ENCODE measurements around the gene TMEM219. TPM values are rescaled to one million over a fixed set of nuclear protein-coding genes. Genes with fewer than 3 reads are reported as not detected.

TMEM219 gene
- total RNA-seq, 6 experiments from 2014 or later = 49.9 to 75.9 (median 57.1) TPM

DNA sequence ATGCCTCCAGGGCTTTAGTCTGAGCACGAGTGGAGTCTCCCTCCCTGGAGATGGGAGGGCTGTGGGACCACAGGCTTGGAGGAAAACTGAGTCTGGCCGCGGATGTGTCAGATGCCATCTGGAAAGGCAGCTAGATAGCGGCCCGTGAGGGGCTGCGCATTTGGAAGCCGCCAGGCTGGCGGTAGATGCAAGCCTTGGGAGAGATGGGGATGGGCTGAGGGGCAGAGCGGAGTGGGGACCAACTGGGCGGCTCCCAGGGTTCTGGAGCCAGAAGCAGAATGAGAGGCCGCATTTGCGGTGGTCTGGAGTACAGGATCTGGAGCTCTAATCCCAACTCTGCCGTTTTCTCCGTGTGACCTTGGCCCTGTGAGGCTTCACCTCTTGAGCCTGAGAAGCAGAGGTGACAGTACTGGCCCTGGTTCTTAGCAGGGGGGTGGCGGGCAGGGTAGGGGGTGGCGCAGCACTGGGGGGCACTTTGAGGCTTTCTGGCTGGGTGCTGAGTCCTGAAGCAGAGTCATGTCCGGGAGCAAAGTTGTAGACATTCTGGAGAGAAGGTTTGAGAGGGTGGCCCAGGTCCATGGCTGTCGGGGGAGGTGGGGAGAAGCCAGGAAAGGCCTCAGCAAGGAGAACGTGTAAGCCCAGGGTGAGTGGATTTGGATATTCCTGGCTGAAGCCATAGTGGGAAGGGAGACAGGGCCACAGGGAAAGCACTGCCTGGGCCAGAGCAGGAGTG, 40.9 kb downstream of the TMEM219 start:
- H3K9me3 ChIP-seq = no peaks in the 10 kb centered on the region
- peaks cover 0 to 3% (median 0%) of the 10 kb centered on the region in 4 donors for H3K36me3 ChIP-seq
- 82% methylated on average over 12 of the region's 19 CpGs for WGBS (ENCODE audit: insufficient coverage, low coverage, low lambda C conversion rate, missing lambda C conversion rate)
- H3K4me3 ChIP-seq = no peak overlapping the region
- no peaks in the 10 kb centered on the region for H3K27me3 ChIP-seq
- ATAC-seq = no peak
- no peaks in the 10 kb centered on the region for H3K4me1 ChIP-seq
- no peak overlapping the region for H3K27ac ChIP-seq
- TF ChIP-seq, protein P1, sequence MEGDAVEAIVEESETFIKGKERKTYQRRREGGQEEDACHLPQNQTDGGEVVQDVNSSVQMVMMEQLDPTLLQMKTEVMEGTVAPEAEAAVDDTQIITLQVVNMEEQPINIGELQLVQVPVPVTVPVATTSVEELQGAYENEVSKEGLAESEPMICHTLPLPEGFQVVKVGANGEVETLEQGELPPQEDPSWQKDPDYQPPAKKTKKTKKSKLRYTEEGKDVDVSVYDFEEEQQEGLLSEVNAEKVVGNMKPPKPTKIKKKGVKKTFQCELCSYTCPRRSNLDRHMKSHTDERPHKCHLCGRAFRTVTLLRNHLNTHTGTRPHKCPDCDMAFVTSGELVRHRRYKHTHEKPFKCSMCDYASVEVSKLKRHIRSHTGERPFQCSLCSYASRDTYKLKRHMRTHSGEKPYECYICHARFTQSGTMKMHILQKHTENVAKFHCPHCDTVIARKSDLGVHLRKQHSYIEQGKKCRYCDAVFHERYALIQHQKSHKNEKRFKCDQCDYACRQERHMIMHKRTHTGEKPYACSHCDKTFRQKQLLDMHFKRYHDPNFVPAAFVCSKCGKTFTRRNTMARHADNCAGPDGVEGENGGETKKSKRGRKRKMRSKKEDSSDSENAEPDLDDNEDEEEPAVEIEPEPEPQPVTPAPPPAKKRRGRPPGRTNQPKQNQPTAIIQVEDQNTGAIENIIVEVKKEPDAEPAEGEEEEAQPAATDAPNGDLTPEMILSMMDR (IDR thresholded peaks at IDR 0.05) = no peak
- no peak for TF ChIP-seq POLR2A (IDR thresholded peaks at IDR 0.05)
- DNase-seq = no peak
- intact Hi-C loops (cut with DNase I) = no loop called here

GRCh38 chr16:30003670-30004423, 42.0 kb downstream of the TMEM219 start:
- no peak for DNase-seq
- H3K27ac ChIP-seq = no peak overlapping the region
- H3K4me3 ChIP-seq = no peak overlapping the region
- no peaks in the 10 kb centered on the region for H3K36me3 ChIP-seq
- ATAC-seq = no peak
- H3K4me1 ChIP-seq = no peaks in the 10 kb centered on the region
- whole genome bisulfite sequencing (ENCODE audit: insufficient coverage, low coverage, low lambda C conversion rate, missing lambda C conversion rate) = 81% methylated on average over 5 of the region's 17 CpGs
- H3K27me3 ChIP-seq = no peaks in the 10 kb centered on the region
- H3K9me3 ChIP-seq = no peaks in the 10 kb centered on the region
- TF ChIP-seq POLR2A (IDR thresholded peaks at IDR 0.05) = no peak
- TF ChIP-seq, protein P1 (IDR thresholded peaks at IDR 0.05) = no peak
- intact Hi-C loops (cut with DNase I) = no loop called here

DNA sequence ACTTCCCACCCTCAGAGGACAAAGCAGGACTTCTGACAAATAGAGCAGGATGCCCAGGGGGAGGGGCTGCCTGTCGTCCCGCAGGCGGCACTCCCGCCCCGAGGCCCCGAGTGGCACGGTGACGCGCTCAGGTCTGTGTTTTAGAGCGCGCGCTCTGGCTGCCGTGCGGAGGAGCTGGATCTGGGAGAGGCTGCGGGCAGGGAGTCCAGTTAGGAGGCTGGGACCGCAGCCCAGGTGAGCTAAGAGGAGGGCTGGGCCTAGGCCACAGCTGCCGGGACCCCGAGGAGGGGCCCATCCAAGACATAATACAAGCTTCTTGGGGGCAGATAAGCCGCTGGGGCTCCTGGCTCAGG, 42.5 kb downstream of the TMEM219 start:
- H3K36me3 ChIP-seq = no peaks in the 10 kb centered on the region
- DNase-seq = no peak
- no peaks in the 10 kb centered on the region for H3K9me3 ChIP-seq
- no peak for ATAC-seq
- H3K4me3 ChIP-seq = no peak overlapping the region
- H3K27me3 ChIP-seq = no peaks in the 10 kb centered on the region
- TF ChIP-seq, protein P1 (IDR thresholded peaks at IDR 0.05) = no peak
- no peak for TF ChIP-seq POLR2A (IDR thresholded peaks at IDR 0.05)
- WGBS (ENCODE audit: insufficient coverage, low coverage, low lambda C conversion rate, missing lambda C conversion rate) = no CpG with 5 or more reads among the region's 19 CpGs
- H3K4me1 ChIP-seq = no peaks in the 10 kb centered on the region
- intact Hi-C loops (cut with DNase I) = no loop called here
- H3K27ac ChIP-seq = no peak overlapping the region

- ATAC-seq = peak; percentile 3 to 44 (median 20)
- intact Hi-C loops (cut with DNase I) = no loop called here
- H3K9me3 ChIP-seq = no peaks in the 10 kb centered on the region
- WGBS (ENCODE audit: insufficient coverage, low coverage, low lambda C conversion rate, missing lambda C conversion rate) = 21% methylated on average over 6 of the region's 11 CpGs
- H3K36me3 ChIP-seq = no peaks in the 10 kb centered on the region
- DNase-seq = no peak
- H3K27ac ChIP-seq = no peak overlapping the region
- H3K4me3 ChIP-seq = no peak overlapping the region
- H3K27me3 ChIP-seq = no peaks in the 10 kb centered on the region
- TF ChIP-seq, protein P1 (IDR thresholded peaks at IDR 0.05) = no peak
- no peak for TF ChIP-seq POLR2A (IDR thresholded peaks at IDR 0.05)
- H3K4me1 ChIP-seq = no peaks in the 10 kb centered on the region
Observed at GRCh38 chr16:30004811-30005242, 42.9 kb downstream of the TMEM219 start.

Data from right lobe of liver (tissue), 6 donors.